ENCODE results near the gene GPR15LG. TPM values are rescaled to one million over a fixed set of nuclear protein-coding genes. Genes with fewer than 3 reads are reported as not detected.

Gene GPR15LG
- total RNA-seq, 2 donors from 2014 or later = not detected

- Histone ChIP-seq H3K27me3 (replicated peaks; ENCODE audit: insufficient read depth) (no peaks in the 10 kb centered on the region), H3K4me1 (ENCODE audit: control insufficient read depth in 1 of 2, low read depth in 2 of 2) (no peaks in the 10 kb centered on the region), H3K9me3 (no peaks in the 10 kb centered on the region), H3K4me3 (no peak overlapping the region), H3K27ac (no peak overlapping the region), H3K36me3 (peaks cover 51% of the 10 kb centered on the region)
- no peak for DNase-seq (ENCODE audit: low spot score)
- no peak for ATAC-seq (ENCODE audit: insufficient number of reproducible peaks, low FRiP score, low read depth)
- no peak for TF ChIP-seq CTCF (IDR thresholded peaks at IDR 0.05)
These were observed 23.7 kb upstream of the GPR15LG start for GRCh38 chr10:84149854-84150253.

- DNase-seq (ENCODE audit: low spot score) = no peak
- H3K27me3 ChIP-seq (replicated peaks; ENCODE audit: insufficient read depth) = no peaks in the 10 kb centered on the region
- H3K27ac ChIP-seq = no peak overlapping the region
- no peaks in the 10 kb centered on the region for H3K9me3 ChIP-seq
- TF ChIP-seq CTCF (IDR thresholded peaks at IDR 0.05) = no peak
- H3K4me1 ChIP-seq (ENCODE audit: control insufficient read depth in 1 of 2, low read depth in 2 of 2) = no peaks in the 10 kb centered on the region
- no peak overlapping the region for H3K4me3 ChIP-seq
- H3K36me3 ChIP-seq = peaks cover 28% of the 10 kb centered on the region
- no peak for ATAC-seq (ENCODE audit: insufficient number of reproducible peaks, low FRiP score, low read depth)
These were observed 20.8 kb upstream of the GPR15LG start for GRCh38 chr10:84152769-84153168.

- no peak overlapping the region for H3K27ac ChIP-seq
- H3K27me3 ChIP-seq (replicated peaks; ENCODE audit: insufficient read depth) = no peaks in the 10 kb centered on the region
- no peak for DNase-seq (ENCODE audit: low spot score)
- no peaks in the 10 kb centered on the region for H3K9me3 ChIP-seq
- TF ChIP-seq CTCF (IDR thresholded peaks at IDR 0.05) = no peak
- H3K4me3 ChIP-seq = no peak overlapping the region
- ATAC-seq (ENCODE audit: insufficient number of reproducible peaks, low FRiP score, low read depth) = no peak
- peaks cover 14% of the 10 kb centered on the region for H3K36me3 ChIP-seq
- H3K4me1 ChIP-seq (ENCODE audit: control insufficient read depth in 1 of 2, low read depth in 2 of 2) = no peaks in the 10 kb centered on the region
These were observed 18.1 kb upstream of the GPR15LG start for GRCh38 chr10:84155521-84155920.

GRCh38 chr10:84156009-84156408, 17.6 kb upstream of the GPR15LG start:
- Histone ChIP-seq H3K4me3 (no peak overlapping the region), H3K9me3 (no peaks in the 10 kb centered on the region), H3K27me3 (replicated peaks; ENCODE audit: insufficient read depth) (no peaks in the 10 kb centered on the region), H3K27ac (no peak overlapping the region), H3K4me1 (ENCODE audit: control insufficient read depth in 1 of 2, low read depth in 2 of 2) (no peaks in the 10 kb centered on the region), H3K36me3 (peaks cover 9% of the 10 kb centered on the region)
- no peak for TF ChIP-seq CTCF (IDR thresholded peaks at IDR 0.05)
- ATAC-seq (ENCODE audit: insufficient number of reproducible peaks, low FRiP score, low read depth) (no peak), DNase-seq (ENCODE audit: low spot score) (no peak)

- DNase-seq (ENCODE audit: low spot score) (no peak), ATAC-seq (ENCODE audit: insufficient number of reproducible peaks, low FRiP score, low read depth) (no peak)
- no peaks in the 10 kb centered on the region for H3K9me3 ChIP-seq
- H3K27ac ChIP-seq = no peak overlapping the region
- H3K27me3 ChIP-seq (replicated peaks; ENCODE audit: insufficient read depth) = no peaks in the 10 kb centered on the region
- TF ChIP-seq CTCF (IDR thresholded peaks at IDR 0.05) = no peak
- peaks cover 7% of the 10 kb centered on the region for H3K36me3 ChIP-seq
- H3K4me1 ChIP-seq (ENCODE audit: control insufficient read depth in 1 of 2, low read depth in 2 of 2) = no peaks in the 10 kb centered on the region
- H3K4me3 ChIP-seq = no peak overlapping the region
These were observed 16.8 kb upstream of the GPR15LG start for GRCh38 chr10:84156768-84157167.

All from thoracic aorta (tissue), 2 donors.